ENCODE results near the gene EIPR1.
A peak's percentile ranks its signal among the peaks of the same experiment; 100 is the strongest.

The EIPR1 gene

DNA sequence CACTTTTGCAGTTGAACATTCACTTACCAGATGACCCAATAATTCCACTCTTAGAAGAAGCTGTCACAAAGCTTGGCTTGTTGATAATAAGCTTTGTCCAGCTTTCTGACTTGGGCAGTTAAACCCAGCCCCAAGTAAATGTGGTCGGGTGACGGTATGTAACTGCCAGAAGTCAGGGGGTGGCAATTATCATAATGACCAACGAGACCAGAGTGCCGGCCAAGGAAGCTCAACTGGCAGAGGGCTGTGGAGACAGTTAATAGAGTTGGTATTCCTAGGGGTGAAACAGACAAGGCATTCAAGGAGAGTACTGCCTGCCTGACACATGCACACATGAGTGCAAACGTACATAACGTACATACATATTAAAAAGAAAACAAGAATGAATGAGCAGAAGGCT, 116.7 kb downstream of the EIPR1 start:
- H3K27ac Mint-ChIP-seq, result no peak overlapping the region
- H3K4me3 Mint-ChIP-seq, result no peak overlapping the region
- TF ChIP-seq, protein P1, sequence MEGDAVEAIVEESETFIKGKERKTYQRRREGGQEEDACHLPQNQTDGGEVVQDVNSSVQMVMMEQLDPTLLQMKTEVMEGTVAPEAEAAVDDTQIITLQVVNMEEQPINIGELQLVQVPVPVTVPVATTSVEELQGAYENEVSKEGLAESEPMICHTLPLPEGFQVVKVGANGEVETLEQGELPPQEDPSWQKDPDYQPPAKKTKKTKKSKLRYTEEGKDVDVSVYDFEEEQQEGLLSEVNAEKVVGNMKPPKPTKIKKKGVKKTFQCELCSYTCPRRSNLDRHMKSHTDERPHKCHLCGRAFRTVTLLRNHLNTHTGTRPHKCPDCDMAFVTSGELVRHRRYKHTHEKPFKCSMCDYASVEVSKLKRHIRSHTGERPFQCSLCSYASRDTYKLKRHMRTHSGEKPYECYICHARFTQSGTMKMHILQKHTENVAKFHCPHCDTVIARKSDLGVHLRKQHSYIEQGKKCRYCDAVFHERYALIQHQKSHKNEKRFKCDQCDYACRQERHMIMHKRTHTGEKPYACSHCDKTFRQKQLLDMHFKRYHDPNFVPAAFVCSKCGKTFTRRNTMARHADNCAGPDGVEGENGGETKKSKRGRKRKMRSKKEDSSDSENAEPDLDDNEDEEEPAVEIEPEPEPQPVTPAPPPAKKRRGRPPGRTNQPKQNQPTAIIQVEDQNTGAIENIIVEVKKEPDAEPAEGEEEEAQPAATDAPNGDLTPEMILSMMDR (IDR thresholded peaks at IDR 0.05; ENCODE audit: unreplicated experiment in 3 of 3), result no peak
- H3K36me3 Mint-ChIP-seq (ENCODE audit: low read depth), result peaks cover 3% of the 10 kb centered on the region
- H3K9me3 Mint-ChIP-seq, result no peaks in the 10 kb centered on the region
- H3K4me1 Mint-ChIP-seq, result peaks cover 3% of the 10 kb centered on the region
- no peaks in the 10 kb centered on the region for H3K27me3 Mint-ChIP-seq (ENCODE audit: low read depth)

DNA sequence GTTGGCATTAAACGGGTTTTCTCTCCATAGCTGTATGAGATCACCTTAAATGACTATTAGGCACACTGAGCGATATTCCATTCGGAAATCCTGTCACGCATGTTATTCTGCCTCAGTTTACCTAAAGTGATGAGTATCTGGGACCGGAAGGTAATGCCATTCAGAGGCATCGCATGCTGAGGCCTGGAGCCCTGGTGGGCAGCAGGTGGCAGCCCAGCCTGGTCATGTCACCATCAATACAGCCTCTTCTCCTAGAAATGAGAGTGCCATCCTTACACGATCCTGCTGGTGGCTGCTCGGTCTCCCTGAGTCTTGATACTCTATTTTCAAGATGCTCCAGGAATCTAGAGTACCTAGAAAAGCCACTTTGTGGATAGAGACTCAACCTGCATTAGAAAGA, 119.8 kb downstream of the EIPR1 start:
- H3K9me3 Mint-ChIP-seq, result no peaks in the 10 kb centered on the region
- TF ChIP-seq, protein P1 (IDR thresholded peaks at IDR 0.05; ENCODE audit: unreplicated experiment in 3 of 3), result no peak

DNA sequence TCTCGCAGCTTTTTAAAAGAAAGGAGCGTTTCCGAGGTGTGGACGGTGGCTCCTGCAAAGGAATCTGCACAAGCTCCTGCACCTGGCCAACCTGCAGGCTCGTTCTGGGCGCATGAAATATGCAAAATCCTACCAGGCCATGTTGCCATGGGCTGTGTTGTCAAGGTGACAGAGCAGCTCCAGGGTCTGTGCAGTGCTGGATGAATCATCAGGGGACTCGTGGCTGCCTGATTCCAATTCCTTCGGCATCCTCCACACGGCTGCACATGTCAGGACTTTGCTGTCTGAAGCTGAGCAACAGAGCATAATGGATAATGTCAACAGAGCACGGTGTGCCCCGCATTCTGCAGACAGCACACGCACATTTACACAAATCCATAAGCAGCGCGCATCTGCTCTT, 120.5 kb downstream of the EIPR1 start:
- Mint-ChIP-seq H3K9me3 (no peaks in the 10 kb centered on the region), H3K36me3 (ENCODE audit: low read depth) (peaks cover 8% of the 10 kb centered on the region), H3K27ac (peak overlapping the region in 1 of 3 experiments; percentile 14), H3K4me1 (no peaks in the 10 kb centered on the region), H3K27me3 (ENCODE audit: low read depth) (no peaks in the 10 kb centered on the region), H3K4me3 (no peak overlapping the region)
- TF ChIP-seq, protein P1 (IDR thresholded peaks at IDR 0.05; ENCODE audit: unreplicated experiment in 3 of 3), result no peak

More for the DNA sequence above, 119.8 kb downstream of the EIPR1 start:
- Mint-ChIP-seq H3K4me3 (no peak overlapping the region), H3K27me3 (ENCODE audit: low read depth) (no peaks in the 10 kb centered on the region), H3K4me1 (no peaks in the 10 kb centered on the region), H3K27ac (no peak overlapping the region), H3K36me3 (ENCODE audit: low read depth) (peaks cover 10% of the 10 kb centered on the region)

DNA sequence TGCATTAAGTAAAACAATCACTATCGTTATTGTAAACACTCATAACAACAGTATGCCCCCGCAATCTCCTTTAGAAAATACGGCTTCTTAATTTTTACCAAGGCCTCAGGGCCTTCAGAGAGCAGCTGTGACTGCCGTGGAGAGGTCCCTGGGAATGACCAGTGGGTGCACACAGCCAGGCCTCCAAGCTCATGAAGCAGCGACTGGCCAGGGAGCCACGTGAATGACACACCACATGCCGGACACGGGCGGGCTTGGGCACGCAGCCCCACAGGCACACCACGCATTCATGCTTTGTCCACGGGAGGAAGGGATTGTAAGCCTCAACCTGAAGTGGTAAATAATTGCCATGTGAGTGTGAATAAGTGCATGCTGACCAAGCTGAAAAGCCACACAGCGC, 121.0 kb downstream of the EIPR1 start:
- Mint-ChIP-seq H3K27ac (peak overlapping the region in 1 of 3 experiments; percentile 14), H3K4me1 (no peaks in the 10 kb centered on the region), H3K4me3 (no peak overlapping the region), H3K27me3 (ENCODE audit: low read depth) (no peaks in the 10 kb centered on the region), H3K36me3 (ENCODE audit: low read depth) (peaks cover 9% of the 10 kb centered on the region), H3K9me3 (no peaks in the 10 kb centered on the region)
- TF ChIP-seq, protein P1 (IDR thresholded peaks at IDR 0.05; ENCODE audit: unreplicated experiment in 3 of 3), result no peak

DNA sequence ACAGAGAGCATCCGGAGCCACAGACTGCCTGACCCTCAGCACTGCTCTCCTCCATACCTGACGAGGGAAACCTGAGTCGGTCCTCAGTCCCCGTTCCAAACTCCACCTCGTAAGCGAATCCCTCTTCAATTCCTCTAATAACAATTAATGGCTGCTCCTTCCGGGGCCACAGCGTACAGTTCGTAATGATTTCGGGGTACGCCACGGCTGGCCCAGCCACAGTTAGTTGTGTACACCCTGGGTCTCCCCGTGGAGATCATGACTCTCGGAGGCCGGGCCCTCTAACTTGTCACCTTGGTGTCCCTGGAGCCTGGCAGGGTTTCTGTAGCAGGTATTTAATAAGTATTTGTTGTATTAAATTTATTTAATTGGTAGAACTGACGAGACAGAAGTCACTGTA, 121.5 kb downstream of the EIPR1 start:
- Mint-ChIP-seq H3K27ac (no peak overlapping the region), H3K9me3 (no peaks in the 10 kb centered on the region), H3K4me1 (no peaks in the 10 kb centered on the region), H3K27me3 (ENCODE audit: low read depth) (no peaks in the 10 kb centered on the region), H3K36me3 (ENCODE audit: low read depth) (peaks cover 13% of the 10 kb centered on the region), H3K4me3 (no peak overlapping the region)
- TF ChIP-seq, protein P1 (IDR thresholded peaks at IDR 0.05; ENCODE audit: unreplicated experiment in 3 of 3), result no peak

DNA sequence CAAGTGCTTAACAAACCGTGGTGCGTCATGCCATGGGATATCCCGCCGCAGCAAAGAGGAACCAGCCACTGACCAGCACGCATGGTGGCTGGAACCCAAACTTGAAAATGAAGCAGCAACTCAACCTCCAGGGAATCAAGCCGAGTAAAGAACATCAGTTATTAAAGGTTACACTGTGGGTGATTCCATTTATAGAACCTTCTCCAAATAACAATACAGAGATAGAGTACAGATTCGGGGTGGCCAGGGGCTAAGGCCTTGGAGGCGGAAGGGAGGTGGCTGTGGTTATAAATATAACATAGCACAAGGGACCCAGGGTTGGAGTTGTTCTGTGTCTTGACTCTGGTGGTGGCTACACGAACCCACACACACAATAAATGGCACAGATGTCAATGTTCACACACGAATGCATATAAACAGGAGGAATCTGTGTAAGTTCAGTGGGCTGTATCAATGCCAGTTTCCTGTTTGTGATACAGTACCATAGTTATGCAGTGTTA, 123.1 kb downstream of the EIPR1 start:
- TF ChIP-seq, protein P1 (IDR thresholded peaks at IDR 0.05; ENCODE audit: unreplicated experiment in 3 of 3), result no peak
- H3K27me3 Mint-ChIP-seq (ENCODE audit: low read depth), result no peaks in the 10 kb centered on the region
- H3K4me1 Mint-ChIP-seq, result no peaks in the 10 kb centered on the region
- peaks cover 5% of the 10 kb centered on the region for H3K9me3 Mint-ChIP-seq
- no peak overlapping the region for H3K27ac Mint-ChIP-seq
- peaks cover 18% of the 10 kb centered on the region for H3K36me3 Mint-ChIP-seq (ENCODE audit: low read depth)
- H3K4me3 Mint-ChIP-seq, result no peak overlapping the region
